GM18526 (cell line): ENCODE results near the gene SCGB3A1.

Source experiments
- POLR2A ChIP-seq: IDR thresholded peaks from 3 replicates; pipeline ENCODE4 v1.6.1; 2011; ENCODE audit not compliant: insufficient read length; ENCODE audit errors: extremely low read depth

The SCGB3A1 gene

DNA sequence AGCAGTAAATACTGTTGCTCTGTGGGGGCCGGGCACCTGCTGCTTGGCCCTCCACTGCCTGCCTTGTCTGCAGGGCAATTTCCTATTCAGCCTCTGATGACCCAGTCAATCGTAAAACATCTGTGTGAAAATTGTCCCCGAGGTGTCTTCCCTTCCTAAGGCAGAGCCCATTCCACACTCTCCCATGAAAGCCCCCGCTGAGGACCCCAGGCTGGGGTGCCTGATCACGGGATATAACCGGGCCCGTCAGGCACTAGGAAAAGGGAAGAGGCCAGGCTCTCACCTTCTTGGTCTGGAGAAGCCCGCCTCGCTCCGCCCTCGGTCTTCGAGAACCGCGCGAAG lies 27.2 kb upstream of the SCGB3A1 start:
- no peak for TF ChIP-seq POLR2A

DNA sequence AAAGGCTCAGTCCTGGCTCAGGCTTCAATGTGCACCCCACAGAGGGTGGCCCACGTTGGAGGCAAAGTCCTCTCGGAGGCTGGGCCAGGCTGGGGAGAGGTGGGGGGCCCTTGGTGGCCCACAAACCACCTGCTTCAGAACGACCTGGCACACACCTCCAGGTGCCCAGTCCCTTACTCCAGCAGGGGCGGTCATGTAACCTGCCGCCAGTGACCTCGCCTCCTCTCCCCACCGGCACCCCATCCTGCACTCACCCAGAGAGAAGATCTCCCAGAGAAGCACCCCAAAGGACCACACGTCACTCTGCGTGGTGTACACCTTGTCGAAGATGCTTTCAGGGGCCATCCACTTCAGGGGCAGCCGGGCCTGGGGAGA lies 22.5 kb upstream of the SCGB3A1 start:
- TF ChIP-seq POLR2A = no peak

DNA sequence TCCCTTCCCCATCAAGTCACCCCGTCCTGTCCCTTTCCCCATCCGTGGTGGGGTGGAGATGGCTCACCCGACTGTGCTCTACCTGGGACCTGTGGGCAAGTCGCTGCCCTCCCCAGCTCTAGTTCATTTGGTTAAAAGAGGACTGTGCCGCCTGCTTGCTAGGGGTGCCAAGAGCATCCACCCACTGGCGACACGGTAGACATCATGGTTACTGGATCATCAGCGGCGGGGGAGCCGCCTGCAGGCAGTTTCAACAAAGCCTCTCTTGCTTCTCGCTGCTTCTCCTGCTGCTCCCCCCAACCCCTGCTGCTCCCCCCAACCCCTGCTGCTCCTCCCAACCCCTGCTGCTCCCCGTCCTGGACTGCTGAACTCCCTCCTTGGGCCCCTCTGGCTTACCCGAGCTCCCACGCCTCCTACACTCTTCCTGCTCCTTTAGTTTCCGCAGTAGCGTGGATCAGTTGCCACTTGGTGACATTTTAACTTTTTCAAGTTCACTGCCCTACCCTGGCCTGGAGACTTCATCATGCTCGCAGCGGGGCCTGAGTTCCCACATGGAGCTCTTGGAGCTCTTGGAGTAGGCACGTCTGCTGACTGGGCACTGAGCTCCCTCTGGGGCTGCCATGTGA lies 22.0 kb upstream of the SCGB3A1 start:
- TF ChIP-seq POLR2A = no peak

DNA sequence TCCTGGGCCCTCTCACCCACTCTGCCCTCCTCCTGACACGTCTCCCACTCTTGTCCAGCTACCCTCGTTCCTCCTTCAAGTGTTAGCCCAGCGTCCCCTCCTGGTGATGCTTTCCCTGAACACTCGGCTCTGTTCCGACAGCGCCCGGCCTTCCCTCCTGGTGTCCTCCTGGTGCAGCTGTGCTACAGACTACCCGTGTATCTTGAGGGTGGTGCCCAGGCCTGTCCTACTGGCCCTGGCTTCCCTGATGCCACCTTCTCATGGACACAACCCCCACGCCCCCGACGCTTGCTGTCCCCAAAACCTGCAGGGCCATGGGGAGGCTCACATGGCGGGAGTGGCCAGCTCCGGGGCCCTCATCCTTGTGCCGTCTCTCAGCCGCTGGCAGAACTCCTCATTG lies 21.4 kb upstream of the SCGB3A1 start:
- no peak for TF ChIP-seq POLR2A

DNA sequence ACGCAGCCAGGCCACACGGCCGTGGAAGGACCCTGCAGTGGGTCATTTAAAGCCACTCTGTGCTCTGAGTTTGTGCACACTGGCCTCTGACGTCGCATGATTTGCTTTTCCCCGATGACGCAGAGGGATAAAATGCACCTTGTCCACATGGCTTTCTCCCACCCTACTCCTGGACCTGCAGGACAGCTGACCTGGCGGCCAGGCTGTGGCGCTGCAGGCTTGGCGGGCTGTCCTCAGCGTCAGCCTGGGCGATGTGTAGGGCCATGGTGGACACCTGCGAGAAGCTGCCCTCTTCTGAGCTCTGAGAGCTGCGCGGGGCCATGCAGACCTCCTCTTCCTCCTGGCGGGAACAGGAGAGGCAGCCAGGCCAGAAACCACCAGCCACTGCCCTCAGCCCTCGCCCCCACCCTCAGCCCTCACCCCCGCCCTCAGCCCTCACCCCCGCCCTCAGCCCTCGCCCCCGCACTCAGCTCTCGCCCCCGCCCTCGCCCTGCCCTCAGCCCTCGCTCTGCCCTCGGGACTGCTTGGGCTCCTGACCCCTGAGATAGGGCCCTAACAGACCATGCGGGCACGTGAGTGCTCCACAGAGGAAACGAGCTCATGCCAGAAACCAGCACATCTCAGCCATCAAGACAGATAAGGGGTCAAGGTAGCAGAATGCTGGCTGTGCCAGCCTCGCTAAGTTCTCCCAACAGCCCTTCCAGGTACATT lies 20.0 kb upstream of the SCGB3A1 start:
- no peak for TF ChIP-seq POLR2A

DNA sequence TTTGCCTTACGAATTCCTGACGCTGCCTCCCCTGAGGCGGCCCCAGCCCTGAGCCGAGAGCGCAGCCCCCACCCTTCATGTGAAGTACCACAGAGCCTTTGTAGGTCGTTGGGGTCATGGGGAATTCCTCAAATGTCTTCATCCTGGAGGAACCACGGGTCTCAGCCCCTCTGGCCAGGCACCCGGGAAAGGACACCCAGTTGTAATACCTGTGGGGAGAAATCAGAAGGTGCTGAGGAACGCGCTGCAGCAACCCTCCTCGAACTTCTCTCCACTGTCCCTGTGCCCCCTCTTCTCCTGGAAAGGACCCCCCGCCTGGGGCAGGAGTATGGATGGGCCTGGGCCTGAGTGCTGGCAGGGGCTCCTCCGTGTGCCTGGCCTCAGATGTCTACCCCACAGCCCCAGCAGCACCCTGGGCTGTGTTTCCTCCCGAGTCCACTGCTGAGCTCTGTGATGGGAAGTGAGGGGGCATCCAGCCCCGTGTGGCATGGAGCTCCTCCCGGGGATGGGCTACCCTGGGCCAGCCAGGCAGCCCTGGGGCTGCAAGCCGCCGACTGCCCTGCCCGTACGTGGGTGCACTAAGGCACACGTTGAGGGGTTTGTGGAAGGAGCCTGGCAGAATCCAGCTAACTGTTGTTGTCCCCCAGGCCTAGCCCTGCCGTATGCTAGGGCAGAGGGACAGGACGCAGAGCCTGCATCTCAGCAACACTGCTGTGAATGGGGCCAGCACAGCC lies 18.7 kb upstream of the SCGB3A1 start:
- no peak for TF ChIP-seq POLR2A

DNA sequence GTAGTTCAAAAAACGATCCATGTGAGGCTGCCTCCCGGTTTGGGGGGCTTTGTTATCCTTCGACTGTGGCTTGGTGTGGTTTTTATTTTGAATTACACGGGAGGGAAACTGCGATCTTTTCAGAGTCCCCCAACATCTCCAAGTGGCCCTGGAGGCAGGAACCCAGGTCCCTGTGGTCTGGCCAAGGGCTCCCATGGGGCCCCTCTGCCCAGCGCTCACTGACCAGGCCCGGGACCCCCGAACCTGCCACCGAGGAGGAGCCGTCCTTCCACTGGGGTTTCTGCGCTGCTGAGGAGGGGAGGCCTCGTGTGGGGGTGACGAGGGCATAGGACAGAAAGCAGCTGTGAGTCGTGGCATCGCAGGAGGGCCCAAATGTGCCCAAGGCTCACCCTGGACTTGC lies 18.1 kb upstream of the SCGB3A1 start:
- no peak for TF ChIP-seq POLR2A

DNA sequence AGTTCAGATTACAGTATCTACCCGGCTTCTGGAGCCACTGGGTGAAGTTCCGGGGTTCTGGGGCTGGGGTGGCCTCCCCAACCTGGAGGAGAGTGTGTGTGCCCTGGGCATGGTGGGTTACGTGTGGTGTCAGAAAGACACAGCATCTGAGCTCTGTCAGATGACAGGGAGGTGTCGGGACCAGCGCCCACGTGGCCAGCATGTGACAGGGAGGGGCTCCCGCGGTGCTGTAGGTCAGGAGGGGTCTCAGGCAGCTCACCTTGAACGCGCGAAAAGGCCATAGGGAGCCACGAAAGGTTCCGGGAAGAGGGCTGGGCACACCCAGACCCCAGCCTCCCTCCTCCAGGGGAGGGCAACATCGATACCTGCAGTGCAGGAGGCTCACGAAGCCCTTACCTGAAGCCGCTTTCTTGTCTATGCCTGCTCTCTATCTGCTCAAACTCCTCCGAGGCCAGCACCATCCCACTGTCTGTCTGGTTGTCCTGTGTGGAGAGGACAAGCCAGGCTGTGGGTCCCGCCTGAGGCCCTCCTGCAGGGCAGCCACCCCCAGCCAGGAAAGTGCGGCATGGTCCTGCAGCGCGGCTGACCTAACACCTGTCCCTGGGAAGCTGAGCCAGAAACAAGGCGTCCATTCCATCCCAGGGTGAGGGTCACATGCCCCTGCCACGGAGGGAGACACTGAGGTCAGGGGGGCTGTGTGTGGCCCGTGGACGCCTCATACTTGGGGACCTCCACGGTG lies 17.4 kb upstream of the SCGB3A1 start:
- TF ChIP-seq POLR2A = no peak

DNA sequence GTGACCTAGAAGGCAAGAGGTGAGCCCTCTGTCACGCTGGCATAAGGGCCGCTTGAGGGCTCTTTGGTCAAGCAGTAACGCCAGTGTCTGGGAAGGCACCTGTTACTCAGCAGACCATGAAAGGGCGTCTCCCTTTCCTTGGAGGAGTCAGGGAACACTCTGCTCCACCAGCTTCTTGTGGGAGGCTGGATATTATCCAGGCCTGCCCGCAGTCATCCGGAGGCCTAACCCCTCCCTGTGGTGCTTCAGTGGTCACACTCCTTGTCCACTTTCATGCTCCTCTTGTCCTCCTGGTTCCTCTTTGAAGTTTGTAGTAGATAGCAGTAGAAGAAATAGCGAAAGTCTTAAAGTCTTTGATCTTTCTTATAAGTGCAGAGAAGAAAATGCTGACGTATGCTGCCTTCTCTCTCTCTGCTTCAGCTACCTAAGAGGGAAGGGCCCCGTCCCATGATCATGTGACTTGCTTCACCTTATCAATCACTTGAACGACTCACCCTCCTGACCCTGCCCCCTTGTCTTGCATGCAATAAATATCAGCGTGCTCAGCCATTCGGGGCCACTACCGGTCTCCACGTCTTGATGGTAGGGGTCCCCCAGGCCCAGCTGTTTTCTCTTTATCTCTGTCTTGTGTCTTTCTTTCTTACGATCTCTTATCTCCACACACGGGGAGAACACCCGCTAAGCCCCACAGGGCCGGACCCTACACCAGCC lies 16.7 kb upstream of the SCGB3A1 start:
- TF ChIP-seq POLR2A = no peak

DNA sequence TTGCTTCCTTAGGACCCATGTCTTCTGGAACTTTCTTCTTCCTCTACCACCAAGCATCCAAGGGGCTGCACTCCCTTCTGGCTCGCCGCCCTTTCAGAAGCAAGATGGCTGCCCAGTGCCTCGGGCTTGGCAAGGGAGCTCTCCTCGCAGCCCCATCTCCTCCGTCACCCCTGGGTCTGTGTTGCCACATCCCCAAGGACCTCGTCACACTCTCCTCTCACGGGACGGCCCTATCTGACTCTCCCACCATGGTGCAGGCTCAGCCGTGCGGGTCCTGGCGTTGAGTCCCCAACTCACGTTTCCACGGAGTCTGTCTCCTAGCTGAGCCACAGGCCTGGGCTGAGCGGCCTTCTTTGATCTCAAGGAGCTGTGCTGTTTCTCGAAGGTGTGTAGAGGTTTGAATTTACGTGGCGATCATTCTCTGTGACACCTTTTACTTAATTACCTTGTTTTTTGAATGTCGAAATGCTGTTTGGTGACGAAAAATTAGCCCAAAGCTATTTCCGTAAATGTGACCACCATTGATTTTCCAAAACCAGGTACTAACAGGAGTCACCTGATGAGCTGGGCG lies 15.0 kb upstream of the SCGB3A1 start:
- no peak for TF ChIP-seq POLR2A

DNA sequence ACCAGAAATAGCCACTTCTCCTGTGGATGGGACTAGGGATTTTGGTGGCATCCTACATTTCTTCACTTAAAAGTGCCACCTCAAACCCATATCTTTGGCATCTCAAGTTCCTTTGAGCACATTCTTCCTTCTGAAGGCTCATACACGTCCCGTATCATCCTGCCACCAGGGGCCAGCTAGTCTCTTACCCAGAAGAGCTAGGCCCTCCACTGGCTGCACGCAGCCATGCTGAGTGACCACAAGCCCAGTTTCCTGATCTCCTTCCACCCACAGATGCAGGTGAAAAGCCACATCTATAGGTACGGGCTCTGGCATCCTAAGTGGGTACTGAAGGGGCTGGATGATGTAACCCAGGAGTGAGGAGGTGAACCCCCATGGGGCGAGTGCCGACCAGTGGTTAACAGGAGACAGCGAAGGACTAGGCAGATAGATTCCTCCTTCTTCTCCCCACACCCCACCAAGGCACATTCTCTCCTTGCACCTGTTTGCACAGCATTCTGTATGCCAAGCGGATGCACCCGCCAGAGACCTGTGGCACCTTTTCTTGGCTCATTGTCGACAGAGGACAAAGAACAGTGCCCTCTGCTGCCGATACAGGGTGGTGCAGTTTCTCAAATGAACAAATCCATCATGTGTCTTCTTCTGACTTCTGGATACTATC lies 14.4 kb upstream of the SCGB3A1 start:
- TF ChIP-seq POLR2A = no peak

DNA sequence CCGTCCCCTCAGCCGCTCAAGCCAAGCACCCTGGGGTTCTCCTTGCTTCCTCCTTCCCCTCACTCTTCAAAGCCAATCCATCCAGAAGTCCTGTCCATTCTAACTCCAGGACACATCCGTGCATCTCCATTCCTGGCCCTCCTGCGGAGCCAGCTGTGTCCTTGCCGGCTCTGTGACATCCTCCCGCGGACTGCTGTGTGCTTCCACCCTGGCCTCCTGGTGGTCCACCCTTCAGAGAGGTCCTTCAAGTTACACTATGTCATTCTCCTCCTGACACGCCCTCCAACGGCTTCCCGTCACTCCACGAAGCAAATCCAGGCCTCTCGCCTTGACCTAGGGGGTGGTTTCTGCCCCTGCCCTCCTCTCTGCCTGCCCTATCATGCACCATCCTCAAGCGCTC lies 13.0 kb upstream of the SCGB3A1 start:
- TF ChIP-seq POLR2A = no peak

DNA sequence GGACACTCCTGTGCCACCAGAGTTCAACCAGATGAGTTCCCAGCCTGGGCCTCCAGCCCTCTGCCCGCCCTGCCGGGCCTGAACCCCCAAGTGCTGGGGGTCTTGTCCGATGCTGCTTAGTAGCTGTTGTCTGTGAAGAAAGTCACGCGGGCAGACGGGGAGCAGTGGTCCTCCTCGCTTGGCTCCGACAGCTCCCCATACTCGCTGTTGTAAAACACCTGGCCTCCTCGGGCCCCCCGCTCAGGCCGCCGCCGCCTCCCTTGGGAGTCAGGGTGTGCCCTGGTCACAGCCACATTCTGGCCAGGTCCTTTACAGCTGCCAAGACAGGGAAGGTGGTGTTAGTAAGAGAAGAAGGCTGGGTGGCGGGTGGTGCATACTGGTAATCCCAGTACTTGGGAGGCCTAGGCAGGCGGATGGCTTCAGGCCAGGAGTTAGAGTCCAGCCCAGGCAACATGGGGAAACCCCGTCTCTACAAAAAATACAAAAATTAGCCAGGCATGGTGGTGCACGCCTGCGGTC lies 11.8 kb upstream of the SCGB3A1 start:
- TF ChIP-seq POLR2A = no peak

DNA sequence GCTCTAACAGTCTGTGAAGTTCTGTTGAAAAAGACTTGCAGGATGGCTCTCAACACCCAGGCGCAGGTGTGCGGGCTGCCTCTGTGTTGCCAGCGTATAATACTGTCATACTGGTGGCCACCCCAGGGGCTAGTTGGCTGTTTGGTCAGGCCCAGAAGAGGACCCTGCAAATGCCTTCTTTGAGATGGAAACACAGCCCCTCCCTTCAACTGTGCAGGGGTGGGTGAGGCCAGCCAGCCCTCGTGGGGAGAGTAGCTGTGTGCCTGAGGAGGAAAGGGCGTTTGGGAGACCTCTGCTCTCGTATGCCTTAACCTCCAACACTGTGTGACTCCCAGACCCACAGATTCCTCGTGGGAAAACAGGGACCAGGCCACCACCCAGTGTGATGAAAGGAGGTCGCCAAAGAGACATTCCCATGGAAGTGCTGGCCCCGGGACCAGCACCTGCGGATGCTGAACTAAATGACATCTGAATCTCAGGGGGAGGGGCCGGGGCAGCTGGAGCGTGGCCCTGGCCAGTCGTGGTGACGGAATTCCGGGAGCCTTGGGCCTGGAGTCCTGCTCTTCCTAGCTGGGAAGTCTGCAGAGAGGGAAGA lies 11.3 kb upstream of the SCGB3A1 start:
- TF ChIP-seq POLR2A = no peak
